HG03196 (cell line): Measurements from ENCODE around the gene KRTAP4-1.
"Not testable (repeated sequence)": the region's sequence is repeated elsewhere in the genome, so short reads cannot be mapped to it uniquely, and the experiment has no call there.

Experiments
- ATAC-seq: cut with Tn5 transposase; IDR thresholded peaks from one replicate; pipeline ENCODE4 v1.9.1; 2021; ENCODE audit not compliant: unreplicated experiment

The KRTAP4-1 gene

GRCh38 chr17:41184480-41184961, at the start of gene KRTAP4-1:
TSS of gene KRTAP4-1 (minus strand) at chr17:41184911. CDS start at chr17:41184854, 57 bp downstream.
- ATAC-seq, result no peak

GRCh38 chr17:41232399-41233105, 47.8 kb upstream of the KRTAP4-1 start, which contains the start of gene KRTAP9-3:
TSS of gene KRTAP9-3 (plus strand) at chr17:41232449. CDS start at chr17:41232502, 53 bp downstream.
- ATAC-seq, result not testable (repeated sequence)

DNA sequence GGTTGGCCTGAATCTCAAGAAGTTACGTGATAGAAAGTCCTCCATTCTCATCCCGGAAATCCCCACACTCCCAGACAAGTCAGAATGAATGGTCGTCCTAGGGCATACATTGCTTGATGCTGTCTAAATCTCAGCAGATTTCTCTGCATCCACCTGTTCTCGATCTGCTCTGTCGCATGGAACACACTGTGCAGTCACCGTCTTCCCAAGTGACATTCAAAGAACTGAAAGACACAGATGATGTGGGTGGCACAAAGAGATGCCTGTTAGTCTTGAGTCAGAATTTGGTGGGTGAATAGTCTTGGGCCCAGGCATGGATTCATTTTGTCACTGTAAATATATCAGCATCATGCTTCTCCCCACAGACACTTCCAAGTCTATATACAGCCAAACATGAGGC, 47.0 kb upstream of the KRTAP4-1 start:
- no peak for ATAC-seq

- ATAC-seq, result no peak
These were observed 45.4 kb upstream of the KRTAP4-1 start for GRCh38 chr17:41230094-41230493.

GRCh38 chr17:41226598-41227095, 41.9 kb upstream of the KRTAP4-1 start, which contains the start of gene KRTAP9-2:
TSS of gene KRTAP9-2 (plus strand) at chr17:41226648. CDS start at chr17:41226655, 7 bp downstream.
- not testable (repeated sequence) for ATAC-seq

DNA sequence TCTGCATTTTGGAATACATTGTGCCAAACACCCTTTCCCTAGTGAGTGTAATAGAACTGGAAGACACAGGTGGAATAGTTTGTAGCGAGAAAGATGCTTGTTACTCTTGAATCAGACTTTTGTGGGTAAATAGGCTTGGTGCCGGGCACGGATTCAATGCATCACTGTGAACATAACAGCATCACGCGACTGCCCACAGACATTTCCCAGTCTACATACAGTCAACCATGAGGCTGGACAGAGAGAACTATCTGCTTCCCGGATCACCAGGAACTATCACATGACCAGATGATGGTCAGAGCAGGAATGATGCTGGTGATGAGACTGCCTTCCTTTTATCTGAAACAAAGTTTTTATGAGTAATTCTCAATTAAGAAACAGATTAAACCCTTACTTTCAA, 41.3 kb upstream of the KRTAP4-1 start:
- no peak for ATAC-seq

DNA sequence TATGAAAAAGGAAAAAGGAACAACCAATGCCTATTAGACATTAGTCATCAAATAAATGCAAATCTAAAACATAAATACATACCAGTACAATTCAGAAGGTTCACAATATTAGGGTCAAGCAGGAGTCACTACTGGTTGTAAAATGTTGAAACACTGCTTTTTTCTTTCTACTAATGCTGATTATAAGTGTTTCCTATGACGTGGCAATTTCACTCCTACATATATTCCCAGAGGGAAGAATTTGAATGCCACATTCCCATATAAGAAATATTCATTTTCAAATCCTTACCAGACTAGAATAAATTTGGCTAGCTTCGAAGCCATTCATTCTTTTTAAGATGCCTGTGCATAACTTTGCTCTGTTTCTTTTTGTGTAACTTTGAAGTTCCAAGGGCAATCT, 39.1 kb upstream of the KRTAP4-1 start:
- no peak for ATAC-seq

DNA sequence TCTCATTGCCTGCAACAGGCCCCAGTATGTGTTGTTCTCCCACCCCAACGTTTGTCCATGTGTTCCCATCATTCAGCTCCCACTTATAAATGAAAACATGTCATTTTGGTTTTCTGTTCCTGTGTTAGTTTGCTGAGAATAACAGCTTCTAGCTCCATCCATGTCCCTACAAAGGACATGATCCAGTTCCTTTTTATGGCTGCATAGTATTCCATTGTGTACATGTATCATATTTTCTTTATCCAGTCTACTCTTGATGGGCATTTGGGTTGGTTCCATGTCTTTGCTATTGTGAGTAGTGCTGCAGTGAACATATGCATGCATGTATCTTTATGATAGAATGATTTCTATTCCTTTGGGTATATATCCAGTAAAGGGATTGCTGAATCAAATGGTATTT, 31.0 kb upstream of the KRTAP4-1 start:
- ATAC-seq, result no peak

DNA sequence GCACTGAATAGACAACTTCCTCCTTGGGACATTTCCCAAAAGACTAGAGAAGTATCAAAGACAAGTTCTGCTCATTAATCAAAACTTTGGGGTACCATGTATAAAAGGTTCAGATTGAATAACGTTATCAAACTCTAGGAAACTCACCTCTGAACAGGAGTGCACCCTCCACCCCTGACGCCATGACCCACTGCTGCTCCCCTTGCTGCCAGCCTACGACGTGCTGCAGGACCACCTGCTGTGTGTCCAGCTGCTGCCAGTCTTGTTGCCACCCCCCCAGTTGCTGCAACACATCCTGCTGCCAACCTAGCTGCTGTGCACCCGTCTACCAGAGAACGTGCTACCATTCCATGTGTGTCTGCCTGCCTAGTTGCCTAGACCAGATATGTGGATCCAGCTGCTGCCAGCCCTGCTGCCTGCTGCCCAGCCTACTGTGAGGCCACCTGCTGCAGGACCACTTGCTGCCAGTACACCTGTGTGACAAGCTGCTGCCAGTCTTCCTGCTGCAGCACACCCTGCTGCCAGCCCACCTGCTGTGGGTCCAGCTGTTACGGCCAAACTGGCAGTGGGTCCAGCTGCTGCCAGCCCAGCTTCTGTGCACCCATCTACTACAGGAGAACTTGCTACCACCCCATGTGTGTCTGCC, 27.9 kb upstream of the KRTAP4-1 start:
- ATAC-seq, result no peak

DNA sequence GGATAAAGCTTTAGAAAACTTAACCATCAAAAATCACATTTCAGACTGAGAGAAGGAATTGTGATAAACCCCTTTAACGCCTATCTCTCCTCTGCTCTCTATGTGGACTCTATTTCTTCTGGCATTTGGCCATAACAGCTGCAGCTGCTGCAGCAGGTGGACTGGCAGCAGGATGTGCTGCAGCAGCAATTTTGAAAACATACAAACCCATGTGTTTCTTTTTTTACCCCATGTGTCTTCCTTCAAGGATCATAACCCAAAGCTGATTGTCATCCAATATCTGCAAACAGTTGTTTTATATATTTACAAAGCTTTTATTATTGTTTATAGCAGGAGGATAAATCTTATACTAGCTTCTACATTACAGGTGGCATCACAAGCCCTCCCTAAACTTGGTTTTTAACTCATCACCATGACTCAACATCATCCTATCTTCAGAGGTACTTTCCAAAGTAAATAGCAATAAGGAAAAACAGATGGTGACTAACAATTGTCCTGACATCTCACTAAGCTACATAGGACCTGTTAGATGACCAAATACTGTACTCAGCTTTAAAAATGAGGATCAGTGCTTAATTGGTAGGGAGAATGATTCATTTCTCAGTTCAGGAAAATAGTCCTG, 27.2 kb upstream of the KRTAP4-1 start:
- ATAC-seq, result no peak

GRCh38 chr17:41199421-41200078, 14.8 kb upstream of the KRTAP4-1 start:
- ATAC-seq, result no peak

GRCh38 chr17:41196068-41196467, 11.4 kb upstream of the KRTAP4-1 start:
- no peak for ATAC-seq

DNA sequence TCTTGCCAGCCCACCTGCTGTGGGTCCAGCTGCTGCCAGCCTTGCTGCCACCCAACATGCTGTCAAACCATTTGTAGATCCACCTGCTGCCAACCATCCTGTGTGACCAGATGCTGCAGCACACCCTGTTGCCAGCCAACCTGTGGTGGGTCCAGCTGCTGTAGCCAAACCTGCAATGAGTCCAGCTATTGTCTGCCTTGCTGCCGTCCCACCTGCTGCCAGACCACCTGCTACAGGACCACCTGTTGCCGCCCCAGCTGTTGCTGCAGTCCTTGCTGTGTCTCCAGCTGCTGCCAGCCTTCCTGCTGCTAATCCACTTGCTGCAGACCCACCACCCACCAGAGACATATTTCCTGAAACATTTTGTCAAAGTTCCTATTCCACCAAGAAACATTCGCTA, 5.6 kb upstream of the KRTAP4-1 start:
- no peak for ATAC-seq

DNA sequence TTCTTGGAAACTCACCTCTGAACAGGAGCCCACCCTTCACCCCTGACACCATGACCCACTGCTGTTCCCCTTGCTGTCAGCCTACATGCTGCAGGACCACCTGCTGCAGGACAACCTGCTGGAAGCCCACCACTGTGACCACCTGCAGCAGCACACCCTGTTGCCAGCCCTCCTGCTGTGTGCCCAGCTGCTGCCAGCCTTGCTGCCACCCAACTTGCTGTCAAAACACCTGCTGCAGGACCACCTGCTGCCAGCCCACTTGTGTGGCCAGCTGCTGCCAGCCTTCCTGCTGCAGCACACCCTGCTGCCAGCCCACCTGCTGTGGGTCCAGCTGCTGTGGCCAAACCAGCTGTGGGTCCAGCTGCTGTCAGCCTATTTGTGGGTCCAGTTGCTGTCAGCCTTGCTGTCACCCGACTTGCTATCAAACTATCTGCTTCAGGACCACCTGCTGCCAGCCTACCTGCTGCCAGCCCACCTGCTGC, 5.2 kb upstream of the KRTAP4-1 start, which contains the start of gene KRTAP9-1:
Gene KRTAP9-1, plus strand, starts transcription at position 51 of the 482 bp plus-strand sequence. Its CDS starts 0 bp downstream, at position 51.
- not testable (repeated sequence) for ATAC-seq

- ATAC-seq, result no peak
These were observed 2.2 kb upstream of the KRTAP4-1 start for GRCh38 chr17:41186872-41187271.

- no peak for ATAC-seq
These were observed 290 bp upstream of the KRTAP4-1 start for GRCh38 chr17:41185001-41185400.

DNA sequence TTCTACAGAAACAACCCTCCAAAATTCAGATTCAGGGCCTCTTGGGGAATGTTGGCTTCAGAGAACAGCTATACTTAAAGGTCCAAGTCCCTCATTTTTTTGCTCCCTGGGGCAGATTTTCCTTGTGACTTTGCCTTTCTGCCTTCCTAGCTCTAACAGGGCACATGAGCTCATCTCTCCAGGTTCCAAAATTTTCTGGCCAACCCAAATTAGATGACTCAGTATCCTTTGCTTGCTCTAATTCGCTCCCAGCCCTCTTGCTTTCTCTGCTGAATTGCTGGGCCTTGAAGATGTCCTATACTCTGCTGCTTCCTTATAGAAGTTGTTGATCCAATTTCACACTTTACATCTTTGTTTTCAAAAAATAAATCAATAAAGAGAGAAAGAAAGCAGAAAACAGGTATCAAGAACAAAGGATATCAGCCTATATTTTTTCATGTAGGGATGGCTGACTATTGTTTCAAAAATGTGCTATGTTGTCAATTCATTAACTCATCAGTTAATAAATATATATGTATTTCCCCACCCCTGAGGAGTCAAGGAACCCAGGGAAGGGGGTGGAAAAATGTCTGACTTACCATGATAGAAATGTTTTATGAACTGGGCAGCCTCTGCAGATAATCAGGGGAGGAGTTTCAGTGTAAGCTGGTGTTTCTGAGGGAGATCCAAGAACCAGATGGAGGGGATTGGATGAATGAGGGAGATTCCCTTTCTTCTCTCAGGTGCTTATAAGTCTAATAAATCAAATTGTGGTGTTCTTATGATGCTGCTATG, 5.7 kb downstream of the KRTAP4-1 start:
- ATAC-seq, result no peak

GRCh38 chr17:41178341-41178740, 6.4 kb downstream of the KRTAP4-1 start:
- ATAC-seq, result no peak

DNA sequence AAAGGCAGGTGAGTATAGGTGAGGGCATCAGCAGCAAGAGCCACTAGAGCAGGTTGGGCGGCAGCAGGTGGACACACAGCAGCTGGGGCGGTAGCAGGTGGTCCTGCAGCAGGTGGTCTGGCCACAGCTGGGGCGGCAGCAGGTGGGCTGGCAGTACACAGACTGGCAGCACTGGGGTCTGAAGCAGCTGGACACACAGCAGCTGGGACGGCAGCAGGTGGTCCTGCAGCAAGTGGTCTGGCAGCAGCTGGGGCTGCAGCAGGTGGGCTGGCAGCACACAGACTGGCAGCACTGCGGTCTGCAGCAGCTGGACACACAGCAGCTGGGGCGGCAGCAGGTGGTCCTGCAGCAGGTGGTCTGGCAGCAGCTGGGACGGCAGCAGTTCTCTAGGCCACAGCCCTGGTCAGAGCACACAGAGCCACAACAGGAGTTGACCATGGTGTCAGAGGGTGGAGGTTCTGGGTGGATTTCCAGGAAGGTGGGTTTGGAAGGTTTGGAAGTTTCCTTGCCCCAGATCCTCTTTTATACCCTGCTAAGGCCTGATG, 6.9 kb downstream of the KRTAP4-1 start, which contains the start of gene KRTAP4-2:
Gene KRTAP4-2, minus strand, starts transcription at position 495 of the 545 bp plus-strand sequence. Its CDS starts 57 bp downstream, at position 438.
- no peak for ATAC-seq
